Sigmoid colon (tissue), 7 donors: ENCODE results near the gene NPPC. TPM values are rescaled to one million over a fixed set of nuclear protein-coding genes. Genes with fewer than 3 reads are reported as not detected.

Experiments
- DNase-seq: peaks from one replicate; pipeline ENCODE4 v3.0.0-alpha.2; 2019
- H3K27ac ChIP-seq, 4 donors: fragments of 200-600 bp; sonication (generic); one replicate each; pipeline ENCODE4 v1.5.1; 2016 to 2019; ENCODE audit warnings: mild to moderate bottlenecking in 1 of 4
- H3K27me3 ChIP-seq, 3 donors: fragments of 200-600 bp; sonication (generic); one replicate each; pipeline ENCODE4 v1.5.1; 2019; ENCODE audit warnings: mild to moderate bottlenecking in 1 of 3
- H3K36me3 ChIP-seq, 4 donors: fragments of 200-600 bp; sonication (generic); one replicate each; pipeline ENCODE4 v1.5.1; 2016 to 2019
- H3K4me1 ChIP-seq, 4 donors: fragments of 200-600 bp; sonication (generic); one replicate each; pipeline ENCODE4 v1.5.1; 2017 to 2019
- H3K4me3 ChIP-seq, 4 donors: fragments of 200-600 bp; sonication (generic); one replicate each; pipeline ENCODE4 v1.5.1; 2017 to 2019; ENCODE audit warnings: mild to moderate bottlenecking in 2 of 4, moderate library complexity in 1 of 4
- H3K9me3 ChIP-seq, 4 donors: fragments of 200-600 bp in 3 of 4; sonication (generic) in 3 of 4; one replicate each; pipeline versions ENCODE4 v1.5.1 to v1.6.1; 2013 to 2019
- EP300 ChIP-seq, 4 donors: sonication (generic); formaldehyde crosslinking; IDR thresholded peaks; one replicate each; pipeline ENCODE4 v1.6.1; 2017; ENCODE audit warnings: antibody characterized with exemption in 4 of 4
- POLR2A ChIP-seq, 2 donors: fragments of 450-650 bp; IDR thresholded peaks; one replicate each; pipeline ENCODE4 v1.6.1; 2016; ENCODE audit warnings: antibody characterized with exemption in 2 of 2, mild to moderate bottlenecking in 2 of 2, moderate library complexity in 2 of 2
- POLR2AphosphoS5 ChIP-seq, 4 donors: sonication (generic); formaldehyde crosslinking; IDR thresholded peaks; one replicate each; pipeline ENCODE4 v1.6.1; 2017; ENCODE audit warnings: antibody characterized with exemption in 4 of 4
- WGBS, 2 donors: extraction: QIAGEN DNeasy Blood & Tissue Kit; methylation state at CpG; one replicate each; pipeline ENCODE4 v1.1.7; 2013; 5-methylcytosine and 5-hydroxymethylcytosine counted together
- intact Hi-C: fragments of 100-400 bp; cut with DNase I; formaldehyde crosslinking; loops from one replicate; pipeline ENCODE4 v1.15.1; 2023
- polyA plus RNA-seq, 3 donors: library from polyadenylated mRNA; stranded (reverse); fragments of 200-250 nt; gene quantifications; one replicate each; pipeline ENCODE4 v1.2.3, GENCODE V29; 2013
- total RNA-seq, 4 donors: library from RNA; depleted of rRNA; stranded (reverse); fragments of >200 nt; gene quantifications; one replicate each; pipeline ENCODE4 v1.1.0, GENCODE V29; 2016
- TF ChIP-seq, protein P1 (sequence below), 4 experiments: fragments of 450-650 bp in 3 of 4; fragments of 200-600 bp in 1 of 4; IDR thresholded peaks; one replicate each; pipeline ENCODE4 v1.5.1; 2016 to 2019; ENCODE audit warnings: antibody characterized with exemption in 4 of 4, mild to moderate bottlenecking in 3 of 4, moderate library complexity in 2 of 4
- donor health status: healthy with polysubstance abuse.
- donor health status: Bipolar disorder and iron deficiency.
- donor health status: healthy.

The NPPC gene
- total and polyA plus RNA-seq, 7 donors = 0.60 to 5.6 (median 2.4) TPM; not detected in 3

- H3K4me3 ChIP-seq = no peak overlapping the region
- H3K36me3 ChIP-seq = no peaks in the 10 kb centered on the region
- peaks cover 0 to 8% (median 0%) of the 10 kb centered on the region in 4 donors for H3K4me1 ChIP-seq
- DNase-seq = peak; percentile 78
- intact Hi-C loops = no loop called here
- no peak for TF ChIP-seq POLR2A (IDR thresholded peaks at IDR 0.05)
- TF ChIP-seq POLR2AphosphoS5 (IDR thresholded peaks at IDR 0.05) = peak in 1 of 4 donors; percentile 12
- no peaks in the 10 kb centered on the region for H3K9me3 ChIP-seq
- H3K27ac ChIP-seq = no peak overlapping the region
- 69 to 87% methylated on average over 13 of the region's 13 CpGs for WGBS, 2 donors
- peaks cover 0 to 9% (median 0%) of the 10 kb centered on the region in 3 donors for H3K27me3 ChIP-seq
Measured at GRCh38 chr2:231933916-231934401, 7.8 kb upstream of the NPPC start.

DNA sequence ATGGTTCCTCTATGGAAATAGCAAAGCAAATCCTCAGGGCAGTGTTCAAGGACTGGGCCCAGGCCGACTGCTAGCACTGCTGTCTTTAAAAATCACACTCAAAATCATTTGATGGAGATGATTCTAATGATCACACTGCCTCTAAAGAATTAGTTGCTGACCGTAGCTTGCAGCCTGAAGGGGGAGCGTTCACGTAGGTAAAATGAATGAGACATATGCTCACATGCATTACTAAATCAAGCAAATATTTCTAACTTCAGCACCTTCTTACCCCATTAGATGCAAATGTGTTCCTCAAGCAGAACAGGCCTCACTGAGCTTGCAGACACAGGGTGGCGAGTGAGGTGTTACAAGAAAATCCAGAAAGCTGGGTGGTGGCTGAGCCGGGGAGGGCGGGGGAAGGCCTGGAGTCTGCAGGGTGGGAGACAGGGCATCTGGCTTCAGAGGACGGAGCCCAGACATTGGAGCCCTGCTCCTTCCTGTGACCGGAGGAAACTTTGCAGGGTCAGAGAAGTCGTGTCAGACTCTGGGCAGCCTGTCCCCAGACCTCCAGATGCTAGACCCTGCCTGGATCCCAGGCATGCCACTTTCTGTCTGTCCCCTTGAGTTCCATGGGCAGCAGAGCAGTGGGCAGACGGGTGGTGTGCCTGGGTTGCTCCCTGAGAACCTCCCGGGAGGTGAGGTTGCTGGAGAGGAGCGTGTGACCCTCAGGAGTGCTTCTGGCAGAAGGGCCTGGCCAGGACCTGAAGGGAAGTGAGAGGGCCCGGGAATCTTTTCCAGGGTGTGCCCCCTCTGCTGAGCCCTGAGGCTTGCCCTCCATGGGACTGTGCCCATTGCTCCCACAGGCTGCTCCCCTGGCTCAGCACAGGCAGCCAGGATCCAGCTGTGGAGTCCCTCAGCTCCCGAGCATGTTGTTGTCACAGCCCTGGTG is 7.1 kb upstream of the NPPC start:
- no peaks in the 10 kb centered on the region for H3K9me3 ChIP-seq
- no peak for DNase-seq
- H3K4me1 ChIP-seq = peaks cover 0 to 8% (median 0%) of the 10 kb centered on the region in 4 donors
- WGBS, 2 donors = 82 to 88% methylated on average over 15 of the region's 15 CpGs
- intact Hi-C loops = no loop called here
- H3K27ac ChIP-seq = no peak overlapping the region
- H3K36me3 ChIP-seq = no peaks in the 10 kb centered on the region
- peaks cover 0 to 15% (median 4%) of the 10 kb centered on the region in 3 donors for H3K27me3 ChIP-seq
- no peak for TF ChIP-seq POLR2A (IDR thresholded peaks at IDR 0.05)
- TF ChIP-seq, protein P1, sequence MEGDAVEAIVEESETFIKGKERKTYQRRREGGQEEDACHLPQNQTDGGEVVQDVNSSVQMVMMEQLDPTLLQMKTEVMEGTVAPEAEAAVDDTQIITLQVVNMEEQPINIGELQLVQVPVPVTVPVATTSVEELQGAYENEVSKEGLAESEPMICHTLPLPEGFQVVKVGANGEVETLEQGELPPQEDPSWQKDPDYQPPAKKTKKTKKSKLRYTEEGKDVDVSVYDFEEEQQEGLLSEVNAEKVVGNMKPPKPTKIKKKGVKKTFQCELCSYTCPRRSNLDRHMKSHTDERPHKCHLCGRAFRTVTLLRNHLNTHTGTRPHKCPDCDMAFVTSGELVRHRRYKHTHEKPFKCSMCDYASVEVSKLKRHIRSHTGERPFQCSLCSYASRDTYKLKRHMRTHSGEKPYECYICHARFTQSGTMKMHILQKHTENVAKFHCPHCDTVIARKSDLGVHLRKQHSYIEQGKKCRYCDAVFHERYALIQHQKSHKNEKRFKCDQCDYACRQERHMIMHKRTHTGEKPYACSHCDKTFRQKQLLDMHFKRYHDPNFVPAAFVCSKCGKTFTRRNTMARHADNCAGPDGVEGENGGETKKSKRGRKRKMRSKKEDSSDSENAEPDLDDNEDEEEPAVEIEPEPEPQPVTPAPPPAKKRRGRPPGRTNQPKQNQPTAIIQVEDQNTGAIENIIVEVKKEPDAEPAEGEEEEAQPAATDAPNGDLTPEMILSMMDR (IDR thresholded peaks at IDR 0.05) = no peak
- no peak overlapping the region for H3K4me3 ChIP-seq

DNA sequence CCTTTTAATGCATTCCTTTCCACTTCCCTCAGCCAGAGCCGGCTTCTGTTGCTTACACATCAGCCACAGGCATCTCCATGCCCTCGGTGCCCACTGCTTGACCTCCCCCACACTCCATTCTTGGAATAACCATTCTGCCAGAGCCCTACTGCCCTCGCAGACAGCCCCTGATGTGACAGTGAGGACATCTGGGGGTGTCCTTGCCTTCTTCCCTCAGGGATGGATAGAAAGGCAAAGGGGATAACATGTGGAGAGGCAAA is 6.4 kb upstream of the NPPC start:
- 83 to 89% methylated on average over 3 of the region's 3 CpGs for WGBS, 2 donors
- TF ChIP-seq EP300 (IDR thresholded peaks at IDR 0.05) (no peak), POLR2AphosphoS5 (IDR thresholded peaks at IDR 0.05) (no peak), POLR2A (IDR thresholded peaks at IDR 0.05) (no peak)
- TF ChIP-seq, protein P1 (IDR thresholded peaks at IDR 0.05) = no peak
- intact Hi-C loops = no loop called here

DNA sequence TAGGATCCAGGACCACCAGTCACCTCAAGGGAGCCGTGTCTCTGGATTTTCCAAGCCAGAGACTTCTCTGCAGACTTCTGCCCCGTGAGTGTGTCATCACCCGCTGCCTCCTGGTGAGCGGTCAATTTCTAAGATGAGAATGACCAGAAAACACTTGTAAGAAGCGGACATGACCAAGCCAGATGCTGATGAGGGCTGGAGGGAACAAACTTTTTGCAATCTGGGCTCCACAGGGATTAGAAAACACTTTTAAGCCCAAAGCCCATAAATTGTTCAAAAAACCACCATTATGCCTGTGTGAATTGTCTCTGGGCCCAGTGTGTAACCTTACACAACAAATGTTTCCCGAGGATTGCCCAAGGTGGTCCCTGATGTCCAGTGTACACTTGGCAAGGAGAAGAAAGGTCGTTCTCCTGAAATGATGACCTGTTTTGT is 5.3 kb upstream of the NPPC start:
- 75 to 80% methylated on average over 7 of the region's 7 CpGs for WGBS, 2 donors
- Histone ChIP-seq H3K36me3 (no peaks in the 10 kb centered on the region), H3K4me3 (no peak overlapping the region), H3K4me1 (peaks cover 0 to 17% (median 7%) of the 10 kb centered on the region in 4 donors), H3K27me3 (peaks cover 4 to 32% (median 22%) of the 10 kb centered on the region in 3 donors), H3K27ac (peak overlapping the region in 2 of 4 donors; percentile 47 to 49), H3K9me3 (no peaks in the 10 kb centered on the region)
- TF ChIP-seq POLR2AphosphoS5 (IDR thresholded peaks at IDR 0.05) (peak; percentile 58 to 75 (median 60)), EP300 (IDR thresholded peaks at IDR 0.05) (no peak)
- intact Hi-C loops = no loop called here
- DNase-seq = peak; percentile 89

More for the DNA sequence above, 6.4 kb upstream of the NPPC start:
- no peak overlapping the region for H3K4me3 ChIP-seq
- no peaks in the 10 kb centered on the region for H3K9me3 ChIP-seq
- H3K36me3 ChIP-seq = no peaks in the 10 kb centered on the region
- no peak for DNase-seq
- H3K4me1 ChIP-seq = peaks cover 0 to 8% (median 0%) of the 10 kb centered on the region in 4 donors
- H3K27ac ChIP-seq = no peak overlapping the region
- H3K27me3 ChIP-seq = peaks cover 0 to 21% (median 11%) of the 10 kb centered on the region in 3 donors

DNA sequence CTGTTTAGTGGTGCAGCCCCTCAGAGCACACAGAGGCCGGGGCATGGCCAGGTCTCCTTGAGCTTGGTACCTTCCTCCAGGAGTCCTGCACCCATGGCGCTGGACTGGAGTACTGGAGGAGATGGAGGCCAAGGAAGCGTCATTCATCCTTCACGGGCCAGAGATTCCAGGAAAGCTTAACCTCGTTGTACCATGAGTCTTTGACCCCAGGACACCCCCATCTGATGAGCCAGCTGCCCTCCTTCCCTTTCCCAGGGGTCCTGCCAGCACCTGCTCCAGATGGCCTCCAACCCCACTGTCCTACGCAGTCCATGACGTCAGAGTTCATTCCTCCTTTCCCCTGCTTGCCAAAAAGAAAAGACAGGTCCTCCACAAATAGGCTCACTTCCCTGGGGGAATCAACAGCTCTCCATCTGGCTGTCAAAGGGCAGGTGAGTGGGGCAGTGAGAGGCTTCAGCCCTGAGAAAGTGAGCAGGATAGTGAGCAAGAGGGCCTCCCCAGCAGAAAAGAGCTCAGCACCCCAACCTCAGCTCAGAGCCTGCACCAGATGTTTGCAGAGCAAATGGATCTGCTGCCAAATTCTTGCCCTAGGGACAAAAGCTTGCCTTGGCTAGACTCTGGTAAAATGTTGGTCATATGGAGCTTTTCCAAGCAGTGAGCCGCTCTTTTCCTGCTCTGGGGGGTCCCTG is 4.5 kb upstream of the NPPC start:
- Histone ChIP-seq H3K27me3 (peaks cover 11 to 40% (median 30%) of the 10 kb centered on the region in 3 donors), H3K4me3 (no peak overlapping the region), H3K4me1 (peaks cover 0 to 24% (median 14%) of the 10 kb centered on the region in 4 donors), H3K36me3 (no peaks in the 10 kb centered on the region), H3K9me3 (no peaks in the 10 kb centered on the region), H3K27ac (peak overlapping the region in 2 of 4 donors; percentile 47 to 49)
- DNase-seq = peak; percentile 86
- intact Hi-C loops = no loop called here
- no peak for TF ChIP-seq POLR2A (IDR thresholded peaks at IDR 0.05)
- TF ChIP-seq POLR2AphosphoS5 (IDR thresholded peaks at IDR 0.05) = peak in 3 of 4 donors; percentile 38 to 55 (median 54)
- 73 to 79% methylated on average over 8 of the region's 8 CpGs for WGBS, 2 donors
